Measurements from ENCODE around the gene TMEM171. TPM values are rescaled to one million over a fixed set of nuclear protein-coding genes. Genes with fewer than 3 reads are reported as not detected.

TMEM171 gene
- total RNA-seq, 1 experiment from 2014 or later, result 1.7 TPM

DNA sequence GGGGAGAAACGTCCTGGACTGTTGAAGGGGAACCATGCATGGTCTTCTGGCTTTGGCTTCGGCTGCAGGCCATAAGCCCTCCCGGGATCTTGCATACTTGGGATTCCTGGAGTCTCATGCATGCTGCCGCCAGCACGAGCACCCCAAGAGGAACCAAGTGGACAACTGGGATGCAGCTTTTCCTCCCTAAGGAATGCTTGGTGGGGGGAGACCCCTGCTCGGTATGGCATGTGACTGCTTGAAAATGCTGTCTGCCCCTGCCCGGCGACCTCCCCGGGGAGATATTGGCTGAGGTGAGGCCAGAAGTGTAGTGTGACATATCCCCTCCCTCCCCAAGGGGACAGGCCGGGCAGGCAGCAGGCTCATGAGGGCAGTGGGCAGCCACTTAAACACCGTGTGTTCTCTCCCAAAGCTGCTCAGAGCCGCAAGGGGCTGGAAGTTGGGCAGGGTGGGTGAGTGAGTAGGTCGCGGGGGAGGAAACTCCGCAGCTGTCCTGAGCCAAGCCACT is 15.7 kb downstream of the TMEM171 start (continued):
- TF ChIP-seq HMGXB4 (CRISPR knock-in tag; IDR thresholded peaks at IDR 0.05), result no peak

DNA sequence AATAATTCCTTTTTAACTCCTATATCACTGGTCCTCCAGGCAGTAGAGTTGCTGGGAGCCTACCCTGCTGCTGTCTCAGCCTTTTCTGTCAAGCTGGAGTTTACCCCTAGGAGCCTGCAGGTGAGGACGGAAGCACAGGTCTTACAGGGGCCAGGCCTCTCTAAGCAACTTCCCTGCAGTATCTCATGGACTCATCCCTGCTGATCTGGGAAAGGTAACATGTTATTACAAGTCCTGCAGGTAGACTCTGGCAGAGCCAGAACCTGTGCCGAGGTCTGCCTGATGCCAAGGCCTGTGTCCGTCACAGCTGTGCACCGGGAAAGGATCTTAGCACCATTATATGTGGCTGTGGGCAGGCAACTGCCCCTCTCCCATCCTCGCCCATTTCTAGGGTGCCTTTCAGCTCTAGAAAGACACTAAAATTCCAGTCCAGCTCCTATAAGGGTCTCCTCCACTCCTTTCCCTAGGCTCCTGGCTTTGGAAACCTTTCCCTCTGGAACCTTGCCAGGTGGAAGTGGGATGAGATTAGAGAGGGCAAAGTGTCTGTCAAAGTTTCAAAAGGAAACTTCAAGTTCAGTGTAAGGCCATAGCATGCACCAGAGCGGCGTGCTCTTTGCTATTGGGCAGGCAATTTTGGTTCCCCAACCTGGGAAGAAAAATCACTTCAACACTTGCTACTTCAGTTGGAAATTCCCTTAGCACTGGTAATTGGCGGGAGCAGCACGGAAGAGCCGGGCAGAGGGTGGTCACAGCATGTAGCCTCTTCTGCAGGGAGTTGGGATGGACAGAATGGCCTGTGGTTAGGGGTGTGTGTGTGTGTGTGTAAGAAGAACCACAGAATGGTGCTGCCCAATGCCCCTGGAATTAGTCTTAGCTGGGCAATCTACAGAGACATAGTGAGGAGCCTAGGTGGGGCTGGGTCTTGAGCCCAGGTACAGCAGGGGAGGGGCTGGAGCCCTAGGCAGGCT is 17.5 kb downstream of the TMEM171 start:
- no peak overlapping the region for H3K27ac Mint-ChIP-seq
- no peaks in the 10 kb centered on the region for H3K27me3 Mint-ChIP-seq (ENCODE audit: low read depth)
- ATAC-seq (no peak), DNase-seq (ENCODE audit: low spot score) (no peak)
- no peak for TF ChIP-seq ELF4 (CRISPR knock-in tag; IDR thresholded peaks at IDR 0.05; ENCODE audit: low read depth)
- no peak for TF ChIP-seq ZNF396 (CRISPR knock-in tag; IDR thresholded peaks at IDR 0.05; ENCODE audit: borderline replicate concordance)
- no peak for TF ChIP-seq ZNF138 (CRISPR knock-in tag; conservative IDR thresholded peaks at IDR 0.05)
- TF ChIP-seq, protein P1, sequence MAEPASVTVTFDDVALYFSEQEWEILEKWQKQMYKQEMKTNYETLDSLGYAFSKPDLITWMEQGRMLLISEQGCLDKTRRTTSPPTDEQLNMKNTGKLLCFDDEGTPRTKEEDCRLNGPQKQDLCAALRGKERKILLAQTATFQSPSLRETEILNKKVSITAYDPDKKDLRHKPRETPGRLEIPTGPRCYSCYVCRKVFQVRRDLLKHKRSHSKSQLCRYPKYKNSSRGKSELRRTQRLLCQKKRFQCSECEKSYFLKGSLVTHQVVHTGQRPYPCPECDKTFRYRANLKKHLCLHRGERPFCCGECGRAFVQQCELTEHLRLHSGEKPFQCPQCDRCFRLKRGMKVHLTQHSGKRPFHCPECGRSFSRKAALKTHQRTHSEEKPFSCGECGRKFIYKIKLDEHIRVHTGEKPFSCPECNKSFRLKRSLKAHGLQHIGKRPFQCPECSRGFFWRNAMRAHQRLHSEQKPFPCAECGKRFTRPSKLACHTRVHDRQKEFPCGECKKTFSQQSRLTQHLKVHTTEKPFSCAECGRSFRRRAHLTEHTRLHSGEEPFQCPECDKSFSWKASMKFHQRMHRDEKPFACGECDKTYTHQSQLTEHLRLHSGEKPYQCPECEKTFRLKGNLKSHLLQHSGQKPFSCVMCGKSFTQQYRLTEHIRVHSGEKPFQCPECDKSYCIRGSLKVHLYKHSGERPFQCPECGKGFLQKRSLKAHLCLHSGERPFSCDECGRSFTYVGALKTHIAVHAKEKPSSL (CRISPR knock-in tag; conservative IDR thresholded peaks at IDR 0.05), result no peak
- TF ChIP-seq, protein P2, sequence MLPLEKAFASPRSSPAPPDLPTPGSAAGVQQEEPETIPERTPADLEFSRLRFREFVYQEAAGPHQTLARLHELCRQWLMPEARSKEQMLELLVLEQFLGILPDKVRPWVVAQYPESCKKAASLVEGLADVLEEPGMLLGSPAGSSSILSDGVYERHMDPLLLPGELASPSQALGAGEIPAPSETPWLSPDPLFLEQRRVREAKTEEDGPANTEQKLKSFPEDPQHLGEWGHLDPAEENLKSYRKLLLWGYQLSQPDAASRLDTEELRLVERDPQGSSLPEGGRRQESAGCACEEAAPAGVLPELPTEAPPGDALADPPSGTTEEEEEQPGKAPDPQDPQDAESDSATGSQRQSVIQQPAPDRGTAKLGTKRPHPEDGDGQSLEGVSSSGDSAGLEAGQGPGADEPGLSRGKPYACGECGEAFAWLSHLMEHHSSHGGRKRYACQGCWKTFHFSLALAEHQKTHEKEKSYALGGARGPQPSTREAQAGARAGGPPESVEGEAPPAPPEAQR (CRISPR knock-in tag; IDR thresholded peaks at IDR 0.05), result no peak
- TF ChIP-seq TP53 (CRISPR knock-in tag; IDR thresholded peaks at IDR 0.05), result no peak
- TF ChIP-seq IRF1 (CRISPR knock-in tag; IDR thresholded peaks at IDR 0.05), result no peak
- TF ChIP-seq ATF6 (CRISPR knock-in tag; IDR thresholded peaks at IDR 0.05), result no peak
- TF ChIP-seq NR1H2 (CRISPR knock-in tag; IDR thresholded peaks at IDR 0.05), result no peak
- no peak for TF ChIP-seq JUN (CRISPR knock-in tag; IDR thresholded peaks at IDR 0.05)
- TF ChIP-seq KAT7 (CRISPR knock-in tag; IDR thresholded peaks at IDR 0.05; ENCODE audit: borderline replicate concordance), result no peak
- no peak for TF ChIP-seq ZNF121 (CRISPR knock-in tag; IDR thresholded peaks at IDR 0.05)
- no peak for TF ChIP-seq ZNF423 (CRISPR knock-in tag; IDR thresholded peaks at IDR 0.05)
- no peak for TF ChIP-seq ETV6 (CRISPR knock-in tag; IDR thresholded peaks at IDR 0.05)
- no peak for TF ChIP-seq SOX15 (CRISPR knock-in tag; IDR thresholded peaks at IDR 0.05)
- no peak for TF ChIP-seq PRDM15 (CRISPR knock-in tag; IDR thresholded peaks at IDR 0.05)
- no peak for TF ChIP-seq FOXP1 (CRISPR knock-in tag; IDR thresholded peaks at IDR 0.05; ENCODE audit: borderline replicate concordance)
- no peak for TF ChIP-seq SP1 (CRISPR knock-in tag; conservative IDR thresholded peaks at IDR 0.05)
- TF ChIP-seq HMGA2 (CRISPR knock-in tag; IDR thresholded peaks at IDR 0.05), result no peak
- POLR2A ChIA-PET, result no interaction called here
- no peak overlapping the region for H3K4me3 Mint-ChIP-seq
- H3K4me1 Mint-ChIP-seq, result peaks cover 17% of the 10 kb centered on the region
- CTCF ChIA-PET, result interaction anchor here (0.7 to 1.0 kb wide), 2 partner anchors 64 to 78 kb away, joined by 3 to 4 read pairs; no protein-coding TSS in a partner anchor
- H3K9me3 Mint-ChIP-seq, result no peaks in the 10 kb centered on the region
- H3K36me3 Mint-ChIP-seq, result no peaks in the 10 kb centered on the region

All from WTC11 (cell line).